ENCODE data around the gene RPS6KA5.

DNA sequence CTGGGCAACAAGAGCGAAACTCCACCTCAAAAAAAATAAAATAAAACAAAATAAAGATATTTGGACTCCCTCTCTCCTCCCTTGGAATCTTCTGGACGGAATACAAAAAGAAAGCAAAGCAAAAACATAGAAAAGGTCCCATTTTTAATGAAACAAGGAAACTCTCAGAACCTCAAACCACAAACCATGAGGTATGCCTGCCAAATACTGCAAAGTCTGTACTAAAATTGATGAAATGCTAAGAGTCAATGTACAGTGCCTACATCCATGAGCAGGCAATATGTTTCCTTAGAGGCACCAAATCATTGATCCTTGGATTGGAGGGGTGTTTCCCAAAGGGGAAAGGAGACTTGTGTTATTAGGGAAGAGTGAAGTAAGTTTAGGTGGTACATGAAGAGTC, 8.2 kb upstream of the RPS6KA5 start:
- no peak for TF ChIP-seq POLR2A (IDR thresholded peaks at IDR 0.05; ENCODE audit: low read depth, low read length)
- TF ChIP-seq TAF1 (IDR thresholded peaks at IDR 0.05; ENCODE audit: low read depth, low read length): no peak
- TF ChIP-seq POLR2AphosphoS5 (IDR thresholded peaks at IDR 0.05; ENCODE audit: low read depth, low read length): no peak
